ENCODE data around the gene TRIM45.
"Not testable (repeated sequence)": the region's sequence is repeated elsewhere in the genome, so short reads cannot be mapped to it uniquely, and the experiment has no call there.

TRIM45 gene

GRCh38 chr1:117120774-117121588 is 568 bp downstream of the TRIM45 start (continued):
- TF ChIP-seq EGR2 (tag by site-specific recombination; IDR thresholded peaks at IDR 0.05; ENCODE audit: low read depth) (peak; percentile 57; the same call in 1 of the 2 replicates), CTCF (tag by site-specific recombination; IDR thresholded peaks at IDR 0.05) (0 out of 2 replicates have a peak, but pooled peaks have one; percentile 20), KLF9 (tag by site-specific recombination; IDR thresholded peaks at IDR 0.05; ENCODE audit: low read depth) (peak; percentile 73), ZNF335 (tag by site-specific recombination; conservative IDR thresholded peaks at IDR 0.05) (peak; percentile 72), ZNF664 (tag by site-specific recombination; IDR thresholded peaks at IDR 0.05) (no peak)

GRCh38 chr1:117119144-117119543 is 2.4 kb downstream of the TRIM45 start:
- POLR2A ChIA-PET; H3K4me3 ChIP-seq (ENCODE audit: low read depth, low read length); H3K27ac ChIP-seq (ENCODE audit: extremely low read depth, low read depth, low read length); H3K9me3 ChIP-seq (ENCODE audit: control insufficient read depth, insufficient read depth, low read depth, low read length); H3K4me1 ChIP-seq (ENCODE audit: control insufficient read depth, insufficient read depth, low read length): not testable (repeated sequence)
- CTCF ChIA-PET: interaction anchor here (0.5 to 2.0 kb wide), 4 partner anchors 10 to 538 kb away, joined by 3 to 9 read pairs (median 4); no protein-coding TSS in a partner anchor
- peaks cover 0 to 39% of the 10 kb centered on the region in 2 experiments; a peak in 2 of 3 replicates for H3K36me3 ChIP-seq (ENCODE audit: control insufficient read depth in 2 of 2, insufficient read depth in 1 of 2, low read length in 2 of 2)

- TF ChIP-seq KLF10 (tag by site-specific recombination; IDR thresholded peaks at IDR 0.05) (no peak), PRDM4 (tag by site-specific recombination; IDR thresholded peaks at IDR 0.05) (no peak), ZBTB11 (tag by site-specific recombination; conservative IDR thresholded peaks at IDR 0.05; ENCODE audit: low read depth) (no peak), ZNF121 (tag by site-specific recombination; IDR thresholded peaks at IDR 0.05) (no peak), ZIC2 (tag by site-specific recombination; IDR thresholded peaks at IDR 0.05) (no peak), ZFP69B (tag by site-specific recombination; IDR thresholded peaks at IDR 0.05) (no peak)
- CTCF ChIA-PET: interaction anchor here (0.6 to 1.2 kb wide), 3 partner anchors 50 to 539 kb away, joined by 3 to 4 read pairs (median 3); no protein-coding TSS in a partner anchor
- Histone ChIP-seq H3K36me3 (ENCODE audit: control insufficient read depth in 2 of 2, insufficient read depth in 1 of 2, low read length in 2 of 2) (peaks cover 0 to 48% of the 10 kb centered on the region in 2 experiments; a peak in 2 of 3 replicates), H3K4me3 (ENCODE audit: low read depth, low read length) (no peak overlapping the region), H3K4me1 (ENCODE audit: control insufficient read depth, insufficient read depth, low read length) (no peaks in the 10 kb centered on the region), H3K27ac (ENCODE audit: extremely low read depth, low read depth, low read length) (no peak overlapping the region), H3K9me3 (ENCODE audit: control insufficient read depth, insufficient read depth, low read depth, low read length) (no peaks in the 10 kb centered on the region)
- POLR2A ChIA-PET: no interaction called here
Observed at GRCh38 chr1:117118137-117118536, 3.4 kb downstream of the TRIM45 start.
